ENCODE measurements around the gene ANO7. TPM values are rescaled to one million over a fixed set of nuclear protein-coding genes. Genes with fewer than 3 reads are reported as not detected.

ANO7 gene
- total RNA-seq, 1 experiment from 2014 or later, result 5.2 TPM

DNA sequence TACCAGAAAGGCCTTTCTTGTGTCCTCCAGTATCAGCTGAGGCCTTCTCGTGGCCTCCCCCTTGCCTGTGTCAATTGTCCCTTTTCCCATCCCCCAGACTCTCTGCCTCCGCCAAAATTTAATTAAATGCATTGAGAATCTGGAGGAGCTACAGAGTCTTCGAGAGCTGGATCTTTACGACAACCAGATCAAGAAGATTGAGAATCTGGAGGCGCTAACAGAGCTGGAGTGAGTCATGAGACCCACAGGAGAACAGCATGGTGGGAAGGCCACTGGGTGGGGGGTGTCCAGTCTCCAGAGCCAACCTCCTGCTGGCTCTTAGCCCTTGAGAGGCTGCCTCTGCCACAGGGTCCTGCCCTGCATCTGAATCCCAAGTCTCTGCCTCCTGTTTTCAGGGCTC, 29.4 kb upstream of the ANO7 start:
- Histone ChIP-seq H3K18ac (ENCODE audit: insufficient read length, low read depth, low read length) (no peak overlapping the region), H4K20me1 (ENCODE audit: control insufficient read depth, insufficient read depth, insufficient read length) (no peaks in the 10 kb centered on the region), H3K27ac (ENCODE audit: insufficient read length, low read depth, low read length) (no peak overlapping the region), H3K9me3 (ENCODE audit: control insufficient read depth, low read depth, low read length) (no peaks in the 10 kb centered on the region), H2BK15ac (ENCODE audit: low read depth, low read length) (no peak overlapping the region), H2BK12ac (ENCODE audit: insufficient read length, low read depth, low read length) (no peak overlapping the region), H3K23ac (ENCODE audit: insufficient read length, low read depth, low read length) (no peak overlapping the region), H3K56ac (ENCODE audit: insufficient read length, low read depth, low read length) (no peak overlapping the region), H3K79me1 (ENCODE audit: insufficient read depth, low read depth, low read length, poor library complexity, severe bottlenecking) (no peaks in the 10 kb centered on the region), H3K9ac (ENCODE audit: extremely low read depth, insufficient read length, low read length) (no peak overlapping the region), H4K91ac (ENCODE audit: insufficient read length, low read depth, low read length) (no peak overlapping the region), H4K5ac (ENCODE audit: insufficient read length, low read depth, low read length) (no peak overlapping the region), H3K23me2 (ENCODE audit: insufficient read length, low read depth, low read length, poor library complexity, severe bottlenecking) (no peaks in the 10 kb centered on the region), H3K4me1 (ENCODE audit: insufficient read depth, low read length) (peaks cover 2% of the 10 kb centered on the region; the same call in 1 of the 2 replicates), H2BK120ac (ENCODE audit: low read depth, low read length, poor library complexity, severe bottlenecking) (no peak overlapping the region), H3K4me2 (ENCODE audit: insufficient read depth, insufficient read length, low read length) (no peak overlapping the region), H2BK5ac (ENCODE audit: insufficient read length, low read length) (no peak overlapping the region), H2BK20ac (ENCODE audit: low read depth, low read length, poor library complexity, severe bottlenecking) (no peak overlapping the region), H3K14ac (ENCODE audit: insufficient read depth, low read length) (no peak overlapping the region), H3K27me3 (ENCODE audit: insufficient read depth, low read length) (no peaks in the 10 kb centered on the region), H2AK5ac (ENCODE audit: insufficient read length, low read length) (no peak overlapping the region), H3K4ac (ENCODE audit: low read depth, low read length) (no peak overlapping the region), H2AFZ (ENCODE audit: low read length) (no peak overlapping the region), H3K79me2 (ENCODE audit: insufficient read depth, low read length) (no peaks in the 10 kb centered on the region), H3T11ph (ENCODE audit: low read length) (no peak overlapping the region), H4K8ac (replicated peaks; ENCODE audit: insufficient read length, low read depth, low read length) (no peak overlapping the region)
- Mint-ChIP-seq H3K9me3 (no peaks in the 10 kb centered on the region), H3K36me3 (ENCODE audit: insufficient read depth in 1 of 3, low read depth in 3 of 3) (peaks cover 0 to 41% (median 30%) of the 10 kb centered on the region in 3 experiments; a peak in 4 of 7 replicates), H3K27ac (no peak overlapping the region), H3K4me1 (peaks cover 6 to 9% of the 10 kb centered on the region in 2 experiments), H3K27me3 (ENCODE audit: low read depth) (no peaks in the 10 kb centered on the region), H3K4me3 (no peak overlapping the region; a peak in 1 of 5 replicates)
- WGBS (ENCODE audit: extremely low coverage, insufficient read length, low lambda C conversion rate), result no CpG with 5 or more reads among the region's 5 CpGs
- TF ChIP-seq, protein P1, sequence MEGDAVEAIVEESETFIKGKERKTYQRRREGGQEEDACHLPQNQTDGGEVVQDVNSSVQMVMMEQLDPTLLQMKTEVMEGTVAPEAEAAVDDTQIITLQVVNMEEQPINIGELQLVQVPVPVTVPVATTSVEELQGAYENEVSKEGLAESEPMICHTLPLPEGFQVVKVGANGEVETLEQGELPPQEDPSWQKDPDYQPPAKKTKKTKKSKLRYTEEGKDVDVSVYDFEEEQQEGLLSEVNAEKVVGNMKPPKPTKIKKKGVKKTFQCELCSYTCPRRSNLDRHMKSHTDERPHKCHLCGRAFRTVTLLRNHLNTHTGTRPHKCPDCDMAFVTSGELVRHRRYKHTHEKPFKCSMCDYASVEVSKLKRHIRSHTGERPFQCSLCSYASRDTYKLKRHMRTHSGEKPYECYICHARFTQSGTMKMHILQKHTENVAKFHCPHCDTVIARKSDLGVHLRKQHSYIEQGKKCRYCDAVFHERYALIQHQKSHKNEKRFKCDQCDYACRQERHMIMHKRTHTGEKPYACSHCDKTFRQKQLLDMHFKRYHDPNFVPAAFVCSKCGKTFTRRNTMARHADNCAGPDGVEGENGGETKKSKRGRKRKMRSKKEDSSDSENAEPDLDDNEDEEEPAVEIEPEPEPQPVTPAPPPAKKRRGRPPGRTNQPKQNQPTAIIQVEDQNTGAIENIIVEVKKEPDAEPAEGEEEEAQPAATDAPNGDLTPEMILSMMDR (conservative IDR thresholded peaks at IDR 0.05), result no peak
- no peak for DNase-seq
